HepG2 (cell line): Measurements from ENCODE around the gene SPACA6. TPM values are rescaled to one million over a fixed set of nuclear protein-coding genes. Genes with fewer than 3 reads are reported as not detected.

ENCODE experiments used
- ATAC-seq: fragments of 200-7000 bp; cut with Tn5 transposase; 3 replicates; pipeline ENCODE4 v1.9.1; 2020; ENCODE audit warnings: mild to moderate bottlenecking, moderate library complexity
- BruUV-seq: library from RNA; stranded (reverse); fragments of 400-500 nt; replicated peaks from 2 replicates; lab custom pipeline; 2021; lab: Mats Ljungman, UMichigan
- CTCF ChIA-PET: fragments of 300-600 bp; formaldehyde crosslinking; extraction: SDS; loops from one replicate; lab custom pipeline; 2021; ENCODE audit warnings: low total read pairs, inconsistent platforms, low intra/inter-chr PET ratio; lab: Yijun Ruan, JAX
- POLR2A ChIA-PET: fragments of 350-600 bp; sonication (Branson Sonifier 250); formaldehyde crosslinking; loops from one replicate; lab custom pipeline; 2020; ENCODE audit warnings: antibody characterized with exemption, inconsistent platforms; lab: Yijun Ruan, JAX
- DNase-seq: peaks from one replicate; pipeline ENCODE4 v3.0.0-alpha.2; 2015; ENCODE audit warnings: low spot score
- FAIRE-seq: peaks from 3 replicates; lab custom pipeline; 2011; peaks lifted over from hg19 to GRCh38; lab: Jason Lieb, UNC
- H2AFZ ChIP-seq: one replicate; pipeline ENCODE4 v1.6.1; 2011; ENCODE audit warnings: low read length, inconsistent platforms
- H3K27ac ChIP-seq: fragments of 300-600 bp; 3 replicates; pipeline ENCODE4 v1.8.0; 2011; ENCODE audit warnings: mixed run types, mild to moderate bottlenecking, mixed read lengths, low read length, inconsistent platforms; ENCODE audit not compliant: insufficient read depth; ENCODE audit errors: extremely low read length
- H3K27me3 ChIP-seq, 2 experiments: fragments of 200-600 bp in 1 of 2; 2 replicates in 1 of 2; 3 replicates in 1 of 2; pipeline versions ENCODE4 v1.6.0 to v1.8.0; 2011; ENCODE audit warnings: low read length in 2 of 2, mild to moderate bottlenecking in 2 of 2, moderate library complexity in 2 of 2, inconsistent platforms in 1 of 2; ENCODE audit not compliant: insufficient read depth in 2 of 2, control insufficient read depth in 1 of 2
- H3K36me3 ChIP-seq, 2 experiments: fragments of 200-600 bp in 1 of 2; replicated peaks in 1 of 2; 2 replicates in 1 of 2; 3 replicates in 1 of 2; pipeline versions ENCODE4 v1.5.1 to v1.8.0; 2011; ENCODE audit warnings: low read length in 2 of 2, inconsistent platforms in 1 of 2; ENCODE audit not compliant: insufficient read depth in 2 of 2, control insufficient read depth in 1 of 2
- H3K4me1 ChIP-seq: 2 replicates; pipeline ENCODE4 v1.5.1; 2012; ENCODE audit warnings: low read length, inconsistent platforms; ENCODE audit not compliant: insufficient read depth
- H3K4me2 ChIP-seq: 2 replicates; pipeline ENCODE4 v1.6.0; 2011; ENCODE audit warnings: low read depth, low read length, inconsistent platforms
- H3K4me3 ChIP-seq, 3 experiments: fragments of 200-600 bp in 1 of 3; sonication (generic), shearing (Covaris generic) in 1 of 3; replicated peaks in 1 of 3; 2 replicates each; pipeline ENCODE4 v1.5.1; 2011 to 2016; ENCODE audit warnings: low read length in 3 of 3, inconsistent platforms in 2 of 3, low read depth in 2 of 3, mild to moderate bottlenecking in 2 of 3, control low read depth in 1 of 3, mixed read lengths in 1 of 3; ENCODE audit not compliant: insufficient read depth in 1 of 3
- H3K79me2 ChIP-seq: one replicate; pipeline ENCODE4 v1.6.1; 2011; ENCODE audit warnings: low read length, inconsistent platforms; ENCODE audit not compliant: insufficient read depth
- H3K9ac ChIP-seq: 2 replicates; pipeline ENCODE4 v1.6.0; 2011; ENCODE audit warnings: mild to moderate bottlenecking, low read depth, low read length, inconsistent platforms; ENCODE audit not compliant: insufficient read depth
- H3K9me3 ChIP-seq: 2 replicates; pipeline ENCODE4 v1.5.1; 2012; ENCODE audit warnings: mild to moderate bottlenecking, low read length
- H4K20me1 ChIP-seq: 2 replicates; pipeline ENCODE4 v1.6.0; 2011; ENCODE audit warnings: inconsistent platforms, mild to moderate bottlenecking, low read length, moderate library complexity; ENCODE audit not compliant: insufficient read depth
- DPF2 ChIP-seq: sonication (generic); formaldehyde crosslinking; IDR thresholded peaks from 2 replicates; pipeline ENCODE4 v1.4.0; 2020; ENCODE audit warnings: mild to moderate bottlenecking, low read depth, missing genetic modification reagents, borderline replicate concordance
- KLF11 ChIP-seq: IDR thresholded peaks from 2 replicates; pipeline ENCODE4 v1.6.1; 2016; ENCODE audit warnings: missing compliant biosample characterization
- MAFG ChIP-seq: sonication (generic); formaldehyde crosslinking; IDR thresholded peaks from 2 replicates; pipeline ENCODE4 v1.5.1; 2020; ENCODE audit warnings: mild to moderate bottlenecking, missing genetic modification reagents
- PHF8 ChIP-seq: sonication (generic); formaldehyde crosslinking; IDR thresholded peaks from 2 replicates; pipeline ENCODE4 v1.5.0; 2020; ENCODE audit warnings: missing genetic modification reagents
- TCF7 ChIP-seq: sonication (generic); IDR thresholded peaks from 2 replicates; pipeline ENCODE4 v1.6.1; 2016; ENCODE audit warnings: antibody characterized with exemption, low read depth
- TEAD3 ChIP-seq: optimal IDR thresholded peaks from 2 replicates; pipeline ENCODE3; 2016; ENCODE audit warnings: borderline replicate concordance
- YY1 ChIP-seq: IDR thresholded peaks from 2 replicates; pipeline ENCODE4 v1.6.1; 2011; ENCODE audit warnings: low read length, low read depth, moderate library complexity, mild to moderate bottlenecking; ENCODE audit not compliant: insufficient read depth, insufficient replicate concordance
- ZKSCAN5 ChIP-seq: sonication (generic); formaldehyde crosslinking; IDR thresholded peaks from 2 replicates; pipeline ENCODE4 v1.5.1; 2020; ENCODE audit warnings: mild to moderate bottlenecking, missing genetic modification reagents
- ZNF10 ChIP-seq: sonication (generic); formaldehyde crosslinking; IDR thresholded peaks from 2 replicates; pipeline ENCODE4 v1.4.0; 2020; ENCODE audit warnings: mild to moderate bottlenecking, low read depth, missing genetic modification reagents, borderline replicate concordance
- ZNF383 ChIP-seq: sonication (generic); formaldehyde crosslinking; IDR thresholded peaks from 2 replicates; pipeline ENCODE4 v1.4.0; 2020; ENCODE audit warnings: missing genetic modification reagents, mild to moderate bottlenecking, borderline replicate concordance
- ZNF484 ChIP-seq: sonication (generic); formaldehyde crosslinking; IDR thresholded peaks from 2 replicates; pipeline ENCODE4 v1.5.1; 2020; ENCODE audit warnings: mild to moderate bottlenecking, low read depth, missing genetic modification reagents, borderline replicate concordance
- ZNF816 ChIP-seq: sonication (generic); formaldehyde crosslinking; IDR thresholded peaks from 2 replicates; pipeline ENCODE4 v1.8.0; 2022; ENCODE audit warnings: missing genetic modification reagents, mild to moderate bottlenecking, borderline replicate concordance
- WGBS: methylation state at CpG from one replicate; pipeline ENCODE4 v1.1.6; 2017; ENCODE audit warnings: low lambda C conversion rate; 5-methylcytosine and 5-hydroxymethylcytosine counted together
- in situ Hi-C: cut with HindIII; loops from 2 replicates; pipeline ENCODE4 v1.10.0; 2017; ENCODE audit warnings: low pct_unique_long_range_greater_than_20kb; ENCODE audit not compliant: extremely low pct_ligation_motif_present
- intact Hi-C: fragments of 100-400 bp; cut with micrococcal nuclease; formaldehyde crosslinking; loops from one replicate; pipeline ENCODE4 v1.10.0; 2022; ENCODE audit not compliant: unreplicated experiment
- polyA plus RNA-seq, 8 experiments: library from polyadenylated mRNA; depleted of rRNA in 3 of 8; stranded (reverse) in 7 of 8; unstranded in 1 of 8; fragments of >200 nt; fragmentation: Illumina TruSeq in 4 of 8; extraction: Trizol in 4 of 8; gene quantifications; 2 replicates each; pipeline versions ENCODE4 v1.2.1 to v1.2.3, GENCODE V29; 2011 to 2016; ENCODE audit warnings: low read depth in 4 of 8, missing spikeins in 1 of 8, mixed read lengths in 1 of 8; ENCODE audit not compliant: insufficient read depth in 1 of 8
- total RNA-seq, 5 experiments: library from RNA; depleted of rRNA; stranded (reverse); fragments of >200 nt; fragmentation: Illumina TruSeq; extraction: Trizol; gene quantifications; 2 replicates each; pipeline ENCODE4 v1.2.3, GENCODE V29; 2016; ENCODE audit warnings: low read depth in 1 of 5
- TF ChIP-seq, protein P1 (sequence below): sonication (generic); formaldehyde crosslinking; IDR thresholded peaks from 2 replicates; pipeline ENCODE4 v1.4.0; 2020; ENCODE audit warnings: missing genetic modification reagents

SPACA6 gene
- total and polyA plus RNA-seq, 2 of the 13 experiments (the other 11 are each of a cell fraction or from before 2014, with no cell fraction given), result 1.4 to 2.2 TPM

DNA sequence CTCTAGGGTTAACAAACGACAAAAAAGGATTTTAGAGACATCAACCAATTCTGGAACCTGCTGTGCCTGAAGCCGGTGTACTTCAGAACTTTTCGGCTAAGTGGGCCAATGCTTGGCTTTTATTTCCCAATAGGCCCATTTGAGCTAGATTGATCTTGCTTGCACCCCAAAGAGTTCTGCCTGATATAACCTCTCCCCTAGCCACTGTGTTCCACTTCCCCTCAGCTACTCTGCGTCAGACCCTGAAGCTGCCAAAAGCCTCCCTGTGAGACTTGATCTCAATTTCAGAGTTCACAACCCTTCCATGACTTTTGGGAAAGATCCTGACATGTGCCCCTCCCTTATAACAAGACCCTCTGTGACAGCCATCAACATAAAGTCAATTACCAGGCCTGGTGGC, 40.9 kb upstream of the SPACA6 start:
- in situ Hi-C loops, result loop anchor here (10.0 kb wide), 1 partner anchor 177 kb away; the partner anchor contains the start of gene CEACAM18
- Histone ChIP-seq H4K20me1 (no peaks in the 10 kb centered on the region), H2AFZ (no peak overlapping the region), H3K27me3 (no peaks in the 10 kb centered on the region), H3K9ac (no peak overlapping the region), H3K9me3 (no peaks in the 10 kb centered on the region), H3K4me2 (no peak overlapping the region), H3K79me2 (no peaks in the 10 kb centered on the region)
- POLR2A ChIA-PET, result no interaction called here
- CTCF ChIA-PET, result no interaction called here
- DNase-seq (no peak), ATAC-seq (no peak)
- no TSS peak for BruUV-seq
- 31% methylated on average over 4 of the region's 4 CpGs for WGBS
- TF ChIP-seq ZNF484, result no peak
- TF ChIP-seq DPF2, result no peak
- no peak for TF ChIP-seq ZNF383 (CRISPR knock-in tag)
- no peak for TF ChIP-seq MAFG (CRISPR knock-in tag)
- no peak for TF ChIP-seq ZNF816 (CRISPR knock-in tag)
- no peak for TF ChIP-seq ZNF10 (CRISPR knock-in tag)
- TF ChIP-seq ZKSCAN5 (CRISPR knock-in tag), result no peak
- TF ChIP-seq, protein P1, sequence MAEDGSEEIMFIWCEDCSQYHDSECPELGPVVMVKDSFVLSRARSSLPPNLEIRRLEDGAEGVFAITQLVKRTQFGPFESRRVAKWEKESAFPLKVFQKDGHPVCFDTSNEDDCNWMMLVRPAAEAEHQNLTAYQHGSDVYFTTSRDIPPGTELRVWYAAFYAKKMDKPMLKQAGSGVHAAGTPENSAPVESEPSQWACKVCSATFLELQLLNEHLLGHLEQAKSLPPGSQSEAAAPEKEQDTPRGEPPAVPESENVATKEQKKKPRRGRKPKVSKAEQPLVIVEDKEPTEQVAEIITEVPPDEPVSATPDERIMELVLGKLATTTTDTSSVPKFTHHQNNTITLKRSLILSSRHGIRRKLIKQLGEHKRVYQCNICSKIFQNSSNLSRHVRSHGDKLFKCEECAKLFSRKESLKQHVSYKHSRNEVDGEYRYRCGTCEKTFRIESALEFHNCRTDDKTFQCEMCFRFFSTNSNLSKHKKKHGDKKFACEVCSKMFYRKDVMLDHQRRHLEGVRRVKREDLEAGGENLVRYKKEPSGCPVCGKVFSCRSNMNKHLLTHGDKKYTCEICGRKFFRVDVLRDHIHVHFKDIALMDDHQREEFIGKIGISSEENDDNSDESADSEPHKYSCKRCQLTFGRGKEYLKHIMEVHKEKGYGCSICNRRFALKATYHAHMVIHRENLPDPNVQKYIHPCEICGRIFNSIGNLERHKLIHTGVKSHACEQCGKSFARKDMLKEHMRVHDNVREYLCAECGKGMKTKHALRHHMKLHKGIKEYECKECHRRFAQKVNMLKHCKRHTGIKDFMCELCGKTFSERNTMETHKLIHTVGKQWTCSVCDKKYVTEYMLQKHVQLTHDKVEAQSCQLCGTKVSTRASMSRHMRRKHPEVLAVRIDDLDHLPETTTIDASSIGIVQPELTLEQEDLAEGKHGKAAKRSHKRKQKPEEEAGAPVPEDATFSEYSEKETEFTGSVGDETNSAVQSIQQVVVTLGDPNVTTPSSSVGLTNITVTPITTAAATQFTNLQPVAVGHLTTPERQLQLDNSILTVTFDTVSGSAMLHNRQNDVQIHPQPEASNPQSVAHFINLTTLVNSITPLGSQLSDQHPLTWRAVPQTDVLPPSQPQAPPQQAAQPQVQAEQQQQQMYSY, result no peak
- TF ChIP-seq TEAD3 (CRISPR knock-in tag), result no peak
- no peak for TF ChIP-seq YY1
- TF ChIP-seq KLF11 (CRISPR knock-in tag), result no peak
- TF ChIP-seq TCF7, result no peak
- no peak for TF ChIP-seq PHF8 (CRISPR knock-in tag)
- TF ChIP-seq, all 625 proteins: peak for 0
- FAIRE-seq, result no peak
- intact Hi-C loops, result no loop called here
- Histone ChIP-seq H3K4me1 (no peaks in the 10 kb centered on the region), H3K4me3 (no peak overlapping the region), H3K36me3 (no peaks in the 10 kb centered on the region), H3K27ac (no peak overlapping the region)
